ENCODE measurements around the gene MESP1. TPM values are rescaled to one million over a fixed set of nuclear protein-coding genes. Genes with fewer than 3 reads are reported as not detected.
A peak's percentile ranks its signal among the peaks of the same experiment; 100 is the strongest.

Gene MESP1
- total RNA-seq, 4 donors from 2014 or later: 3.5 to 10.5 (median 6.2) TPM

GRCh38 chr15:89749951-89750559 lies 994 bp downstream of the MESP1 start:
- peaks cover 0 to 17% (median 11%) of the 10 kb centered on the region in 4 donors for H3K4me1 ChIP-seq
- TF ChIP-seq CTCF (IDR thresholded peaks at IDR 0.05) (no peak), EP300 (IDR thresholded peaks at IDR 0.05) (no peak), POLR2A (IDR thresholded peaks at IDR 0.05) (no peak)
- H3K36me3 ChIP-seq: no peaks in the 10 kb centered on the region
- H3K27me3 ChIP-seq: peaks cover 0 to 41% of the 10 kb centered on the region in 2 donors
- H3K9me3 ChIP-seq: no peaks in the 10 kb centered on the region
- 0 to 5% methylated on average over 11 to 15 of the region's 41 CpGs for WGBS, 2 donors
- DNase-seq (ENCODE audit: low spot score in 2 of 2): no peak
- H3K27ac ChIP-seq: peak overlapping the region in 2 of 4 donors; percentile 7 to 74
- H3K4me3 ChIP-seq: peak overlapping the region; percentile 49 to 87 (median 65)

GRCh38 chr15:89749526-89749925 lies 1.5 kb downstream of the MESP1 start:
- DNase-seq (ENCODE audit: low spot score in 2 of 2): no peak
- TF ChIP-seq POLR2A (IDR thresholded peaks at IDR 0.05) (no peak), EP300 (IDR thresholded peaks at IDR 0.05) (no peak), CTCF (IDR thresholded peaks at IDR 0.05) (no peak)
- no peak overlapping the region for H3K4me3 ChIP-seq
- H3K27me3 ChIP-seq: peaks cover 0 to 41% of the 10 kb centered on the region in 2 donors
- WGBS, 2 donors: 63 to 71% methylated on average over 4 of the region's 4 CpGs
- H3K36me3 ChIP-seq: no peaks in the 10 kb centered on the region
- H3K9me3 ChIP-seq: no peaks in the 10 kb centered on the region
- H3K4me1 ChIP-seq: peaks cover 0 to 17% (median 11%) of the 10 kb centered on the region in 4 donors
- no peak overlapping the region for H3K27ac ChIP-seq

GRCh38 chr15:89749054-89749453 lies 2.0 kb downstream of the MESP1 start:
- no peak for DNase-seq (ENCODE audit: low spot score in 2 of 2)
- Histone ChIP-seq H3K9me3 (no peaks in the 10 kb centered on the region), H3K27me3 (peaks cover 0 to 41% of the 10 kb centered on the region in 2 donors), H3K4me3 (no peak overlapping the region), H3K36me3 (no peaks in the 10 kb centered on the region), H3K4me1 (peaks cover 0 to 17% (median 11%) of the 10 kb centered on the region in 4 donors), H3K27ac (no peak overlapping the region)
- no peak for TF ChIP-seq POLR2A (IDR thresholded peaks at IDR 0.05)
- TF ChIP-seq EP300 (IDR thresholded peaks at IDR 0.05): no peak
- TF ChIP-seq CTCF (IDR thresholded peaks at IDR 0.05): no peak
- WGBS, 2 donors: 87 to 88% methylated on average over 7 of the region's 7 CpGs

- no peak overlapping the region for H3K27ac ChIP-seq
- H3K4me1 ChIP-seq: peaks cover 0 to 17% (median 11%) of the 10 kb centered on the region in 4 donors
- H3K4me3 ChIP-seq: no peak overlapping the region
- no peak for TF ChIP-seq CTCF (IDR thresholded peaks at IDR 0.05)
- TF ChIP-seq POLR2A (IDR thresholded peaks at IDR 0.05): no peak
- TF ChIP-seq EP300 (IDR thresholded peaks at IDR 0.05): no peak
- peaks cover 0 to 41% of the 10 kb centered on the region in 2 donors for H3K27me3 ChIP-seq
- H3K36me3 ChIP-seq: no peaks in the 10 kb centered on the region
- DNase-seq (ENCODE audit: low spot score in 2 of 2): no peak
- 45 to 54% methylated on average over 28 of the region's 28 CpGs for WGBS, 2 donors
- no peaks in the 10 kb centered on the region for H3K9me3 ChIP-seq
Observed at GRCh38 chr15:89747708-89748682, 3.1 kb downstream of the MESP1 start.

- Histone ChIP-seq H3K4me1 (peaks cover 0 to 16% (median 10%) of the 10 kb centered on the region in 4 donors), H3K27ac (no peak overlapping the region), H3K27me3 (peaks cover 0 to 41% of the 10 kb centered on the region in 2 donors), H3K4me3 (no peak overlapping the region), H3K36me3 (no peaks in the 10 kb centered on the region), H3K9me3 (no peaks in the 10 kb centered on the region)
- no peak for TF ChIP-seq EP300 (IDR thresholded peaks at IDR 0.05)
- no peak for TF ChIP-seq POLR2A (IDR thresholded peaks at IDR 0.05)
- no peak for TF ChIP-seq CTCF (IDR thresholded peaks at IDR 0.05)
- WGBS, 2 donors: 64 to 77% methylated on average over 9 of the region's 9 CpGs
- DNase-seq (ENCODE audit: low spot score in 2 of 2): no peak
Observed at GRCh38 chr15:89746386-89746780, 4.7 kb downstream of the MESP1 start.
